Panc1 (cell line): Measurements from ENCODE around the gene UTS2R.

Experiments used
- CTCF ChIP-seq: fragments of 450-650 bp; IDR thresholded peaks from 2 replicates; pipeline ENCODE4 v1.5.1; 2017; ENCODE audit warnings: mild to moderate bottlenecking
- POLR2AphosphoS5 ChIP-seq: IDR thresholded peaks from 2 replicates; pipeline ENCODE4 v1.6.1; 2012; ENCODE audit warnings: mild to moderate bottlenecking, low read depth, low read length, moderate library complexity

GRCh38 chr17:82374626-82375331 is 3.2 kb downstream of the UTS2R start:
- TF ChIP-seq POLR2AphosphoS5 = no peak
- TF ChIP-seq CTCF = no peak
